IMR-90 (cell line): ENCODE results near the gene LRRC4C. TPM values are rescaled to one million over a fixed set of nuclear protein-coding genes. Genes with fewer than 3 reads are reported as not detected.

ENCODE experiments used
- ATAC-seq: fragments of 200-7000 bp; cut with Tn5 transposase; 2 replicates; pipeline ENCODE4 v1.9.1; 2020; ENCODE audit warnings: low read depth, mild to moderate bottlenecking, moderate library complexity
- BruUV-seq: library from RNA; stranded (reverse); fragments of 400-500 nt; replicated peaks from 2 replicates; lab custom pipeline; 2021; lab: Mats Ljungman, UMichigan
- CTCF ChIA-PET: fragments of 300-600 bp; formaldehyde crosslinking; extraction: SDS; loops from one replicate; lab custom pipeline; 2021; ENCODE audit warnings: antibody characterized with exemption; lab: Yijun Ruan, JAX
- POLR2A ChIA-PET: fragments of 300-600 bp; sonication (Branson Sonifier 250); formaldehyde crosslinking; loops from one replicate; lab custom pipeline; 2022; ENCODE audit warnings: antibody characterized with exemption; ENCODE audit not compliant: unreplicated experiment; lab: Charles Lee
- DNase-seq: peaks from one replicate; pipeline ENCODE4 v3.0.0; 2013
- H2AFZ ChIP-seq: replicated peaks from 2 replicates; pipeline ENCODE3; 2013; ENCODE audit warnings: low read length, mild to moderate bottlenecking; ENCODE audit not compliant: poor library complexity
- H2AK5ac ChIP-seq: 2 replicates; pipeline ENCODE4 v1.6.1; 2013; ENCODE audit warnings: low read depth, low read length, inconsistent platforms
- H2AK9ac ChIP-seq: replicated peaks from 2 replicates; pipeline ENCODE3; 2013; ENCODE audit warnings: mild to moderate bottlenecking, low read depth, low read length, moderate library complexity; ENCODE audit not compliant: poor library complexity
- H2BK120ac ChIP-seq: 2 replicates; pipeline ENCODE4 v1.6.1; 2013; ENCODE audit warnings: low read depth, low read length, inconsistent platforms
- H2BK15ac ChIP-seq: 3 replicates; pipeline ENCODE4 v1.6.1; 2013; ENCODE audit warnings: low read depth, low read length, inconsistent platforms
- H2BK20ac ChIP-seq: 2 replicates; pipeline ENCODE4 v1.6.1; 2013; ENCODE audit warnings: low read depth, mild to moderate bottlenecking, inconsistent platforms, low read length, moderate library complexity
- H2BK5ac ChIP-seq: 2 replicates; pipeline ENCODE4 v1.6.1; 2013; ENCODE audit warnings: mild to moderate bottlenecking, low read depth, low read length, inconsistent platforms; ENCODE audit not compliant: poor library complexity, severe bottlenecking
- H3K14ac ChIP-seq: replicated peaks from 2 replicates; pipeline ENCODE4 v1.6.1; 2013; ENCODE audit warnings: low read depth, low read length, inconsistent platforms
- H3K18ac ChIP-seq: 2 replicates; pipeline ENCODE4 v1.6.1; 2013; ENCODE audit warnings: low read depth, low read length, control low read depth
- H3K23ac ChIP-seq: 2 replicates; pipeline ENCODE4 v1.6.1; 2013; ENCODE audit warnings: low read depth, low read length, inconsistent platforms
- H3K27ac ChIP-seq: 2 replicates; pipeline ENCODE4 v1.5.1; 2013; ENCODE audit warnings: mild to moderate bottlenecking, control low read depth, low read length; ENCODE audit not compliant: insufficient read depth
- H3K27me3 ChIP-seq: 2 replicates; pipeline ENCODE4 v1.6.1; 2013; ENCODE audit warnings: low read length; ENCODE audit not compliant: control insufficient read depth, insufficient read depth
- H3K36me3 ChIP-seq: 2 replicates; pipeline ENCODE4 v1.6.1; 2013; ENCODE audit warnings: low read length, mixed read lengths; ENCODE audit not compliant: control insufficient read depth, insufficient read depth
- H3K4ac ChIP-seq: 2 replicates; pipeline ENCODE4 v1.6.1; 2013; ENCODE audit warnings: low read depth, low read length, inconsistent platforms
- H3K4me1 ChIP-seq: 2 replicates; pipeline ENCODE4 v1.6.1; 2013; ENCODE audit warnings: low read length, mixed read lengths; ENCODE audit not compliant: control insufficient read depth, insufficient read depth
- H3K4me2 ChIP-seq: 2 replicates; pipeline ENCODE4 v1.6.1; 2013; ENCODE audit warnings: low read depth, mild to moderate bottlenecking, control low read depth, low read length, moderate library complexity
- H3K4me3 ChIP-seq: 2 replicates; pipeline ENCODE4 v1.5.1; 2013; ENCODE audit warnings: low read depth, mild to moderate bottlenecking, control low read depth, low read length, moderate library complexity; ENCODE audit not compliant: insufficient read depth
- H3K56ac ChIP-seq: 2 replicates; pipeline ENCODE4 v1.6.1; 2013; ENCODE audit warnings: low read length, inconsistent platforms; ENCODE audit not compliant: insufficient read depth; ENCODE audit errors: extremely low read depth
- H3K79me1 ChIP-seq, 2 experiments: 2 replicates each; pipeline ENCODE4 v1.6.1; 2013; ENCODE audit warnings: low read length in 2 of 2, inconsistent platforms in 1 of 2, low read depth in 1 of 2
- H3K9ac ChIP-seq: 2 replicates; pipeline ENCODE4 v1.6.1; 2013; ENCODE audit warnings: low read depth, low read length, control low read depth
- H3K9me1 ChIP-seq: 2 replicates; pipeline ENCODE4 v1.6.1; 2013; ENCODE audit warnings: low read length, inconsistent platforms; ENCODE audit not compliant: insufficient read depth
- H3K9me3 ChIP-seq: 2 replicates; pipeline ENCODE4 v1.6.1; 2013; ENCODE audit warnings: low read length; ENCODE audit not compliant: control insufficient read depth, insufficient read depth
- H4K20me1 ChIP-seq: 2 replicates; pipeline ENCODE4 v1.6.1; 2013; ENCODE audit warnings: low read length, inconsistent platforms; ENCODE audit not compliant: insufficient read depth
- H4K5ac ChIP-seq: 2 replicates; pipeline ENCODE4 v1.6.1; 2013; ENCODE audit warnings: mild to moderate bottlenecking, low read depth, low read length, control low read depth
- H4K8ac ChIP-seq, 2 experiments: 2 replicates each; pipeline ENCODE4 v1.6.1; 2013; ENCODE audit warnings: low read depth in 2 of 2, low read length in 2 of 2, control low read depth in 1 of 2, inconsistent platforms in 1 of 2
- H4K91ac ChIP-seq: 2 replicates; pipeline ENCODE4 v1.6.1; 2013; ENCODE audit warnings: low read depth, low read length, inconsistent platforms; ENCODE audit not compliant: insufficient read depth
- CEBPB ChIP-seq: IDR thresholded peaks from 2 replicates; pipeline ENCODE4 v1.6.1; 2012; ENCODE audit warnings: low read depth, low read length, improper control_type of control experiment
- CTCF ChIP-seq: conservative IDR thresholded peaks from 2 replicates; pipeline ENCODE4 v1.5.1; 2012; ENCODE audit warnings: mild to moderate bottlenecking, low read depth, low read length, improper control_type of control experiment
- MAFK ChIP-seq: IDR thresholded peaks from 2 replicates; pipeline ENCODE4 v1.6.1; 2012; ENCODE audit warnings: low read depth, low read length, improper control_type of control experiment
- MAZ ChIP-seq: IDR thresholded peaks from 2 replicates; pipeline ENCODE4 v1.6.1; 2012; ENCODE audit warnings: low read depth, mild to moderate bottlenecking, low read length, improper control_type of control experiment, moderate library complexity, borderline replicate concordance
- MXI1 ChIP-seq: IDR thresholded peaks from 2 replicates; pipeline ENCODE4 v1.6.1; 2012; ENCODE audit warnings: low read depth, mild to moderate bottlenecking, low read length, moderate library complexity, borderline replicate concordance
- NFE2L2 ChIP-seq: fragments of 150-350 bp; IDR thresholded peaks from 2 replicates; pipeline ENCODE4 v1.6.1; 2016; ENCODE audit warnings: low read depth, mild to moderate bottlenecking, low read length
- POLR2A ChIP-seq: IDR thresholded peaks from 2 replicates; pipeline ENCODE4 v1.6.1; 2012; ENCODE audit warnings: mild to moderate bottlenecking, low read depth, low read length
- RAD21 ChIP-seq: IDR thresholded peaks from 2 replicates; pipeline ENCODE4 v1.6.1; 2012; ENCODE audit warnings: low read length, improper control_type of control experiment
- SMC3 ChIP-seq: fragments of 150-350 bp; IDR thresholded peaks from 2 replicates; pipeline ENCODE4 v1.6.1; 2016; ENCODE audit warnings: low read depth, mild to moderate bottlenecking, antibody characterized with exemption, low read length, moderate library complexity
- WGBS, 2 experiments: methylation state at CpG; one replicate each; pipeline versions ENCODE4 v1.1.5 to v1.1.7; 2013; ENCODE audit warnings: missing lambda C conversion rate in 2 of 2; ENCODE audit not compliant: insufficient read length in 1 of 2; ENCODE audit errors: extremely low coverage in 2 of 2; 5-methylcytosine and 5-hydroxymethylcytosine counted together
- dilution Hi-C: fragments of 300-500 bp; cut with HindIII; formaldehyde crosslinking; loops from one replicate; pipeline ENCODE4 v1.14.3; 2018; ENCODE audit warnings: low sequenced_read_pairs; ENCODE audit not compliant: unreplicated experiment
- in situ Hi-C: fragments of 300-500 bp; cut with MboI; formaldehyde crosslinking; loops from 3 replicates; pipeline ENCODE4 v1.14.3; 2019; ENCODE audit warnings: low sequenced_read_pairs, inconsistent platforms, mixed read lengths
- intact Hi-C: fragments of 100-400 bp; cut with micrococcal nuclease; formaldehyde crosslinking; loops from 2 replicates; pipeline ENCODE4 v1.10.0; 2022
- polyA plus RNA-seq, 3 experiments: library from polyadenylated mRNA; depleted of rRNA; stranded (reverse); fragments of >200 nt; gene quantifications; 2 replicates each; pipeline ENCODE4 v1.2.3, GENCODE V29; 2012; ENCODE audit warnings: low replicate concordance in 1 of 3
- total RNA-seq: library from RNA; depleted of rRNA; stranded (reverse); fragments of >200 nt; gene quantifications from 2 replicates; pipeline ENCODE4 v1.2.3, GENCODE V29; 2012
- TF ChIP-seq, protein P1 (sequence below): fragments of 150-350 bp; IDR thresholded peaks from 2 replicates; pipeline ENCODE4 v1.6.1; 2017; ENCODE audit warnings: mild to moderate bottlenecking, antibody characterized with exemption, low read length, low read depth

The LRRC4C gene
- total and polyA plus RNA-seq, 2 of the 4 experiments (the other 2 are of a cell fraction), result under 0.01 to 0.03 TPM

GRCh38 chr11:40370821-40371616, 1088.4 kb downstream of the LRRC4C start:
- no peaks in the 10 kb centered on the region for H3K4me1 ChIP-seq

More at GRCh38 chr11:40370821-40371616, 1088.4 kb downstream of the LRRC4C start:
- BruUV-seq, result no TSS peak
- no peak overlapping the region for H2BK120ac ChIP-seq
- no peak for TF ChIP-seq CTCF
- no peak for TF ChIP-seq RAD21
- no peak for TF ChIP-seq CEBPB
- TF ChIP-seq MAZ, result no peak
- TF ChIP-seq MAFK, result no peak
- no peak for TF ChIP-seq MXI1
- TF ChIP-seq, protein P1, sequence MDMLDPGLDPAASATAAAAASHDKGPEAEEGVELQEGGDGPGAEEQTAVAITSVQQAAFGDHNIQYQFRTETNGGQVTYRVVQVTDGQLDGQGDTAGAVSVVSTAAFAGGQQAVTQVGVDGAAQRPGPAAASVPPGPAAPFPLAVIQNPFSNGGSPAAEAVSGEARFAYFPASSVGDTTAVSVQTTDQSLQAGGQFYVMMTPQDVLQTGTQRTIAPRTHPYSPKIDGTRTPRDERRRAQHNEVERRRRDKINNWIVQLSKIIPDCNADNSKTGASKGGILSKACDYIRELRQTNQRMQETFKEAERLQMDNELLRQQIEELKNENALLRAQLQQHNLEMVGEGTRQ, result no peak
- TF ChIP-seq NFE2L2, result no peak
- TF ChIP-seq SMC3, result no peak
- no peak for TF ChIP-seq POLR2A
- H4K5ac ChIP-seq, result no peak overlapping the region
- no peak overlapping the region for H3K4me3 ChIP-seq
- H2BK20ac ChIP-seq, result no peak overlapping the region
- H3K4ac ChIP-seq, result no peak overlapping the region
- no peak overlapping the region for H3K23ac ChIP-seq
- ChIA-PET CTCF (interaction anchor here (0.6 kb wide), 1 partner anchor 94 kb away, joined by 3 read pairs; no protein-coding TSS in a partner anchor), POLR2A (no interaction called here)
- no peak overlapping the region for H3K9ac ChIP-seq
- no peak overlapping the region for H3K18ac ChIP-seq
- no peak overlapping the region for H2AK5ac ChIP-seq
- no peak overlapping the region for H3K14ac ChIP-seq
- H2BK5ac ChIP-seq, result no peak overlapping the region
- dilution Hi-C loops, result no loop called here
- no peak overlapping the region for H4K91ac ChIP-seq
- H3K27me3 ChIP-seq, result no peaks in the 10 kb centered on the region
- H4K8ac ChIP-seq, result no peak overlapping the region
- no peaks in the 10 kb centered on the region for H4K20me1 ChIP-seq
- H3K4me2 ChIP-seq, result no peak overlapping the region
- no CpG with 5 or more reads among the region's 5 CpGs for WGBS, 2 experiments
- no peak overlapping the region for H3K56ac ChIP-seq
- no peak for DNase-seq
- intact Hi-C loops, result no loop called here
- no peak overlapping the region for H2AFZ ChIP-seq
- H2BK15ac ChIP-seq, result no peak overlapping the region
- H3K9me3 ChIP-seq, result no peaks in the 10 kb centered on the region
- ATAC-seq, result no peak
- no peak overlapping the region for H2AK9ac ChIP-seq
- H3K79me1 ChIP-seq, result no peaks in the 10 kb centered on the region
- in situ Hi-C loops, result no loop called here
- H3K27ac ChIP-seq, result no peak overlapping the region
- no peaks in the 10 kb centered on the region for H3K9me1 ChIP-seq
- no peaks in the 10 kb centered on the region for H3K36me3 ChIP-seq
